Right lobe of liver (tissue), 4 donors: Measurements from ENCODE around the gene SLC2A8.

Experiments
- POLR2A ChIP-seq: fragments of 450-650 bp; IDR thresholded peaks from one replicate; pipeline ENCODE4 v1.6.1; 2017; ENCODE audit warnings: antibody characterized with exemption, mild to moderate bottlenecking
- TF ChIP-seq, protein P1 (sequence below), 4 donors: fragments of 200-600 bp in 3 of 4; fragments of 450-650 bp in 1 of 4; IDR thresholded peaks; one replicate each; pipeline versions ENCODE4 v1.5.1 to v1.8.0; 2016 to 2022; ENCODE audit warnings: antibody characterized with exemption in 4 of 4, mild to moderate bottlenecking in 2 of 4
- donor health status: DM: no; HTN: no; CAD: no.
- donor health status: DM: no; HTN: no; CAD: no.
- donor health status: DM: no; HTN: yes; CAD: no.

DNA sequence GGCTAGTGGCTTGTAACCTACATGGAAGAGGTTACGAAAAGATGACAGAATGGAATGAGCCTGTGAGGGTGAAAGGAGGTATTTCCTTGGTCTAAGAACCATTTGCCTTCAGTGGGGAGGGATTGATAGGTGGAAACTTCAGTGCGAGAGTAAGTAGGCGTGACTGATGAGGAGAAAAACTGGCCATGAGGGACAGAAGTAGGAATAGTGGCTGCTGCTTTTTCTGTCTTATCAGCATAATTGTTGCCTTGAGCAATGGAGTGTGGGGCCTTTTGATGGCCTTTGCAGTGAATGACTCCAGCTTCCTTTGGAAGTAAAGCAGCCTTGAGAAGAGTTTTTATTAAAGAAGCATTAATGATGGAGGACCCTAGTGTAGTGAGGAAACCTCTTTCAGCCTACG, 18.2 kb downstream of the SLC2A8 start:
- no peak for TF ChIP-seq POLR2A
- TF ChIP-seq, protein P1, sequence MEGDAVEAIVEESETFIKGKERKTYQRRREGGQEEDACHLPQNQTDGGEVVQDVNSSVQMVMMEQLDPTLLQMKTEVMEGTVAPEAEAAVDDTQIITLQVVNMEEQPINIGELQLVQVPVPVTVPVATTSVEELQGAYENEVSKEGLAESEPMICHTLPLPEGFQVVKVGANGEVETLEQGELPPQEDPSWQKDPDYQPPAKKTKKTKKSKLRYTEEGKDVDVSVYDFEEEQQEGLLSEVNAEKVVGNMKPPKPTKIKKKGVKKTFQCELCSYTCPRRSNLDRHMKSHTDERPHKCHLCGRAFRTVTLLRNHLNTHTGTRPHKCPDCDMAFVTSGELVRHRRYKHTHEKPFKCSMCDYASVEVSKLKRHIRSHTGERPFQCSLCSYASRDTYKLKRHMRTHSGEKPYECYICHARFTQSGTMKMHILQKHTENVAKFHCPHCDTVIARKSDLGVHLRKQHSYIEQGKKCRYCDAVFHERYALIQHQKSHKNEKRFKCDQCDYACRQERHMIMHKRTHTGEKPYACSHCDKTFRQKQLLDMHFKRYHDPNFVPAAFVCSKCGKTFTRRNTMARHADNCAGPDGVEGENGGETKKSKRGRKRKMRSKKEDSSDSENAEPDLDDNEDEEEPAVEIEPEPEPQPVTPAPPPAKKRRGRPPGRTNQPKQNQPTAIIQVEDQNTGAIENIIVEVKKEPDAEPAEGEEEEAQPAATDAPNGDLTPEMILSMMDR (IDR thresholded peaks at IDR 0.05), result no peak
